ENCODE measurements around the gene OR52B2. TPM values are rescaled to one million over a fixed set of nuclear protein-coding genes. Genes with fewer than 3 reads are reported as not detected.

The OR52B2 gene
- total and polyA plus RNA-seq, 2 of the 8 experiments (the other 6 are each of a cell fraction or from before 2014, with no cell fraction given) = 0.15 TPM; not detected in 1

DNA sequence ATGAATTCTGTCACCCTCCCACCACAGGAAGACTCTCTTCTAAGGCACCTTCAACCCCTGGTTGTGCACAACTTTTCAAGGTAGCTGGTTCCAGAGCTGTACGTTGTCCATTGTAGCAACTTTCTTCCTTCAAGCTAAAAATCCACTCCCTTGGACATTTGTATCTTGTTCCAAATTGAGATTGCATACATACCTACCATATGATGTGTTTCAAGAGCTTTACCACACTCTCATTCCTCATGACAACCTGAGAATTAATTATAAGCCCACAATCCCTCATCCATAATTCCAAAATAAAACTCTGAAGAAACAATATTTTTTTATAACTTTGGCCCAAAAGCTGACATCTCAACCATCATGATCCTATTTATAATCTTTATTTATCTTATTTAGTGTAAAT is 31.9 kb upstream of the OR52B2 start (continued):
- TF ChIP-seq, protein P1, sequence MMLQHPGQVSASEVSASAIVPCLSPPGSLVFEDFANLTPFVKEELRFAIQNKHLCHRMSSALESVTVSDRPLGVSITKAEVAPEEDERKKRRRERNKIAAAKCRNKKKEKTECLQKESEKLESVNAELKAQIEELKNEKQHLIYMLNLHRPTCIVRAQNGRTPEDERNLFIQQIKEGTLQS (IDR thresholded peaks at IDR 0.05; ENCODE audit: insufficient read depth, low read depth, low read length) = no peak
- TF ChIP-seq PHF8 (conservative IDR thresholded peaks at IDR 0.05; ENCODE audit: low read depth, low read length) (no peak), EGR1 (IDR thresholded peaks at IDR 0.05; ENCODE audit: borderline replicate concordance, low read depth, low read length) (no peak), KDM5A (IDR thresholded peaks at IDR 0.05; ENCODE audit: low read length) (no peak), SIX5 (IDR thresholded peaks at IDR 0.05; ENCODE audit: low read depth, low read length) (no peak), EZH2 (IDR thresholded peaks at IDR 0.05; ENCODE audit: low read depth, low read length, severe bottlenecking) (no peak)
- TF ChIP-seq, protein P2, sequence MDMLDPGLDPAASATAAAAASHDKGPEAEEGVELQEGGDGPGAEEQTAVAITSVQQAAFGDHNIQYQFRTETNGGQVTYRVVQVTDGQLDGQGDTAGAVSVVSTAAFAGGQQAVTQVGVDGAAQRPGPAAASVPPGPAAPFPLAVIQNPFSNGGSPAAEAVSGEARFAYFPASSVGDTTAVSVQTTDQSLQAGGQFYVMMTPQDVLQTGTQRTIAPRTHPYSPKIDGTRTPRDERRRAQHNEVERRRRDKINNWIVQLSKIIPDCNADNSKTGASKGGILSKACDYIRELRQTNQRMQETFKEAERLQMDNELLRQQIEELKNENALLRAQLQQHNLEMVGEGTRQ (IDR thresholded peaks at IDR 0.05; ENCODE audit: low read length) = no peak
- TF ChIP-seq, protein P3, sequence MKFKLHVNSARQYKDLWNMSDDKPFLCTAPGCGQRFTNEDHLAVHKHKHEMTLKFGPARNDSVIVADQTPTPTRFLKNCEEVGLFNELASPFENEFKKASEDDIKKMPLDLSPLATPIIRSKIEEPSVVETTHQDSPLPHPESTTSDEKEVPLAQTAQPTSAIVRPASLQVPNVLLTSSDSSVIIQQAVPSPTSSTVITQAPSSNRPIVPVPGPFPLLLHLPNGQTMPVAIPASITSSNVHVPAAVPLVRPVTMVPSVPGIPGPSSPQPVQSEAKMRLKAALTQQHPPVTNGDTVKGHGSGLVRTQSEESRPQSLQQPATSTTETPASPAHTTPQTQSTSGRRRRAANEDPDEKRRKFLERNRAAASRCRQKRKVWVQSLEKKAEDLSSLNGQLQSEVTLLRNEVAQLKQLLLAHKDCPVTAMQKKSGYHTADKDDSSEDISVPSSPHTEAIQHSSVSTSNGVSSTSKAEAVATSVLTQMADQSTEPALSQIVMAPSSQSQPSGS (IDR thresholded peaks at IDR 0.05; ENCODE audit: low read length) = no peak
